BJ (cell line): ENCODE measurements around the gene SP3. TPM values are rescaled to one million over a fixed set of nuclear protein-coding genes. Genes with fewer than 3 reads are reported as not detected.

Source experiments
- CTCF ChIA-PET: fragments of 350-600 bp; formaldehyde crosslinking; extraction: SDS; loops from one replicate; lab custom pipeline; 2021; ENCODE audit warnings: antibody characterized with exemption, inconsistent platforms; lab: Yijun Ruan, JAX
- POLR2A ChIA-PET: fragments of 300-600 bp; sonication (Branson Sonifier 250); formaldehyde crosslinking; extraction: SDS; loops from one replicate; lab custom pipeline; 2021; ENCODE audit warnings: antibody characterized with exemption; lab: Charles Lee
- DNase-seq: peaks from one replicate; pipeline ENCODE4 v3.0.0-alpha.2; 2011; ENCODE audit warnings: low read depth
- H3K27me3 ChIP-seq: 2 replicates; pipeline ENCODE4 v1.6.0; 2011; ENCODE audit warnings: low read length; ENCODE audit not compliant: control insufficient read depth, insufficient read depth
- H3K36me3 ChIP-seq: 2 replicates; pipeline ENCODE4 v1.5.1; 2011; ENCODE audit warnings: low read length; ENCODE audit not compliant: control insufficient read depth, insufficient read depth
- H3K4me3 ChIP-seq: 2 replicates; pipeline ENCODE4 v1.5.1; 2011; ENCODE audit warnings: low read depth, mild to moderate bottlenecking, control low read depth, low read length
- polyA plus RNA-seq: library from polyadenylated mRNA; depleted of rRNA; stranded (reverse); fragments of >200 nt; gene quantifications from 2 replicates; pipeline ENCODE4 v1.2.3, GENCODE V29; 2011
- TF ChIP-seq, protein P1 (sequence below): IDR thresholded peaks from 2 replicates; pipeline ENCODE4 v1.5.1; 2011; ENCODE audit warnings: low read depth, mild to moderate bottlenecking, control low read depth, inconsistent platforms, low read length, moderate library complexity; ENCODE audit not compliant: insufficient read depth

Gene SP3
- polyA plus RNA-seq, 1 experiment, result 33.2 TPM

DNA sequence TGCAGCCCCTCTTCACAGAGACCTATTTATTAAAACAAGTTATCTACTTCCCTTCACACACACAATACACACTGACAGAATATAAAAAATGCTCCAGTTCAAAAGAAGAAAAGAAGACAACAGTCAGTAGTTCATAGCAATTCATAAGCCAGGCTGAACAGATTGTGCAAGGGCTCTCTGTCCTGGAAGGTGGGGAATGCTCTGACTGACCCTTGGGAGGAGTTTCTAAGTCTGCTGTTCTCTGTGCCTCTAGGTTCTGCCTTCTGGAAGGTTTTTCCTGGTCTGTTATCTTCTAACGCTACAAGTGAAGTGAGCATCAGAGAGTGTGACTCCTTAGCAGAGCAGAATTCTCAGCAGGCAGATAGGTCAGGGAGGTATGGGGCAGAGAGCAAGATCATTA, 35.7 kb downstream of the SP3 start:
- CTCF ChIA-PET, result no interaction called here
- TF ChIP-seq, protein P1, sequence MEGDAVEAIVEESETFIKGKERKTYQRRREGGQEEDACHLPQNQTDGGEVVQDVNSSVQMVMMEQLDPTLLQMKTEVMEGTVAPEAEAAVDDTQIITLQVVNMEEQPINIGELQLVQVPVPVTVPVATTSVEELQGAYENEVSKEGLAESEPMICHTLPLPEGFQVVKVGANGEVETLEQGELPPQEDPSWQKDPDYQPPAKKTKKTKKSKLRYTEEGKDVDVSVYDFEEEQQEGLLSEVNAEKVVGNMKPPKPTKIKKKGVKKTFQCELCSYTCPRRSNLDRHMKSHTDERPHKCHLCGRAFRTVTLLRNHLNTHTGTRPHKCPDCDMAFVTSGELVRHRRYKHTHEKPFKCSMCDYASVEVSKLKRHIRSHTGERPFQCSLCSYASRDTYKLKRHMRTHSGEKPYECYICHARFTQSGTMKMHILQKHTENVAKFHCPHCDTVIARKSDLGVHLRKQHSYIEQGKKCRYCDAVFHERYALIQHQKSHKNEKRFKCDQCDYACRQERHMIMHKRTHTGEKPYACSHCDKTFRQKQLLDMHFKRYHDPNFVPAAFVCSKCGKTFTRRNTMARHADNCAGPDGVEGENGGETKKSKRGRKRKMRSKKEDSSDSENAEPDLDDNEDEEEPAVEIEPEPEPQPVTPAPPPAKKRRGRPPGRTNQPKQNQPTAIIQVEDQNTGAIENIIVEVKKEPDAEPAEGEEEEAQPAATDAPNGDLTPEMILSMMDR, result no peak
- Histone ChIP-seq H3K27me3 (no peaks in the 10 kb centered on the region), H3K36me3 (peaks cover 2% of the 10 kb centered on the region; the same call in 1 of the 2 replicates), H3K4me3 (no peak overlapping the region)
- POLR2A ChIA-PET, result no interaction called here
- DNase-seq, result no peak

DNA sequence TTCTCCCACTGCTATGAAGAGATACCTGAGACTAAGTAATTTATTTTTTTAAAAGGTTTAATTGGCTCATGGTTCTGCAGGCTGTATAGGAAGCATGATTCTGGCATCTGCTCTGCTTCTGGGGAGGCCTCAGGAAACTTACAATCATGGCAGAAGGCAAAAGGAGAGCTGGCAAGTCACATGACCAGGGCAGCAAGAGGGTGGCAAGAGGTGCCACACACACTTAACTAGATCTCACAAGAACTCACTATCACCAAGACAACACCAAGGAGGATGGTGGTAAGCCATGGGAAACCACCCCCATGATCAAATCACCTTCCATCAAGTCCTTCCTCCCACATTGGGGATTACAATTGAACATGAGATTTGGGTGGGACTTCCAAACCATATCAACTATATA, 38.3 kb downstream of the SP3 start:
- Histone ChIP-seq H3K4me3 (no peak overlapping the region), H3K36me3 (peaks cover 2% of the 10 kb centered on the region; the same call in 1 of the 2 replicates), H3K27me3 (no peaks in the 10 kb centered on the region)
- POLR2A ChIA-PET, result no interaction called here
- DNase-seq, result no peak
- TF ChIP-seq, protein P1, result no peak
- CTCF ChIA-PET, result no interaction called here

DNA sequence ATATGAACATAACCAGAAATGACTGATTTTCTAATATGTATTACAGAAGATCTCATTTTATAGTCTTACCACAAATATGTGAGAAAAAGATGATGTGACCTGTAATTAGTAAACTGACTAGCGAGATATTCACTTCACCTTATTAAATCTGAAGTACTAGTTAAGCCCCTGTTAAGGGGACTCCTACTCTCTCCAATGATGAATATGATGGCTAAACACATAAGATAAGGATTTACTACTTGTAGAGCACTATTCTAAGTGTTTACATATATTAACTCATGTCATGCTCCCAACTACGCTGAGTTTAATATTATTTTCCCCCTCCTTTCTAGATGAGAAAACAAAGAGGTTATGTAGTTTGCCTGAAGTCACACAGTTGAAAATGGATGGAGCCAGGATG, 40.9 kb downstream of the SP3 start:
- POLR2A ChIA-PET, result no interaction called here
- Histone ChIP-seq H3K36me3 (no peaks in the 10 kb centered on the region; the same call in 1 of the 2 replicates), H3K27me3 (no peaks in the 10 kb centered on the region), H3K4me3 (no peak overlapping the region)
- TF ChIP-seq, protein P1, result no peak
- DNase-seq, result no peak
- CTCF ChIA-PET, result no interaction called here

DNA sequence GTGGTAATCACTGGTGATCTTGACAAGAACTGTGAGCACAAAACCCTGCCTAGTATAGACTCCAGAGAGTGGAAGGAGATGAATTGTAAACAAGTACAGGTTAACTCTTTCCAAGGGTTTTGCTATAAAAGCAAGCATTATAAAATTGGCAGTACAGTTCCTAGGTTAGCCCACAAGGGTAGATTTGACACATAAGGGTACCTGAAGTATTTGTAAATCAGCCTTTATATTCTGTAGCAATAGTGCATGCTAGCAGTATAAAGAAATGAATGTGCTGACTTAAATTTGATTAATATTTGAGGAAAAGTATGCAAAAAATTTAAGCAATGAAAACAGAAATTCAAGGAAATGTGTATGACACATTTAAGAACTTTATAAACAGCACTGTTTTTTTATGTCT, 42.4 kb downstream of the SP3 start:
- TF ChIP-seq, protein P1, result no peak
- Histone ChIP-seq H3K4me3 (no peak overlapping the region), H3K36me3 (no peaks in the 10 kb centered on the region), H3K27me3 (no peaks in the 10 kb centered on the region)
- no peak for DNase-seq
- POLR2A ChIA-PET, result interaction anchor here (0.5 kb wide), 1 partner anchor 18 kb away, joined by 5 read pairs; no protein-coding TSS in a partner anchor
- CTCF ChIA-PET, result interaction anchor here (0.5 kb wide), 1 partner anchor 1026 kb away, joined by 3 read pairs; no protein-coding TSS in a partner anchor

DNA sequence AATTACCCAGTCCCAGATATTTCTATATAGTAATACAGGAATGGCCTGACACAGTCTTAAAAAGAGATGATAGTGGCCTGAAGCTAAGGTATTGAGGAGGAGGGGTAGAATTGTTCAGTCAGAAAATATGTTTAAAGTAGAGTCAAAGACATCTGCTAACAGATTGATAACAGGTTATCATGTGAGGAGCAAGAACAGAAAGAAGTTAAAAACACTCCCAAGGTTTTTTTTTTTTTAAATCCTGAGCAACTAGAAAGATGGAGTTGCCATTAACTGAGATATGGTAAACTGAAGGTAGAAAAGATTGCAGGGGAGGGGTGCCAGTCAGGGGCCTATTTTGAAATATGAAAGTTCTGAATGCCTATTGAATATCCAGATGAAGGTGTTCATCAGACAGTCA, 43.1 kb downstream of the SP3 start:
- TF ChIP-seq, protein P1, result no peak
- no peak for DNase-seq
- Histone ChIP-seq H3K4me3 (no peak overlapping the region), H3K27me3 (no peaks in the 10 kb centered on the region), H3K36me3 (no peaks in the 10 kb centered on the region)
- POLR2A ChIA-PET, result no interaction called here
- CTCF ChIA-PET, result no interaction called here
